PC-9 (cell line): ENCODE measurements around the gene LMF1.

Experiments
- CTCF ChIP-seq: fragments of 200-600 bp; sonication (generic); conservative IDR thresholded peaks from 2 replicates; pipeline ENCODE4 v1.6.1; 2017; ENCODE audit warnings: mixed run types, antibody characterized with exemption, mild to moderate bottlenecking, moderate library complexity
- EZH2 ChIP-seq: fragments of 200-600 bp; sonication (generic); IDR thresholded peaks from 2 replicates; pipeline ENCODE4 v1.8.0; 2017; ENCODE audit warnings: antibody characterized with exemption, low read depth

- TF ChIP-seq CTCF (no peak), EZH2 (no peak)
Measured at GRCh38 chr16:1010251-1010650, 39.5 kb upstream of the LMF1 start.
